PC-9 (cell line): ENCODE data around the gene MX2. TPM values are rescaled to one million over a fixed set of nuclear protein-coding genes. Genes with fewer than 3 reads are reported as not detected.
"Not testable (repeated sequence)": the region's sequence is repeated elsewhere in the genome, so short reads cannot be mapped to it uniquely, and the experiment has no call there.

ENCODE experiments used
- BruUV-seq: library from RNA; stranded (reverse); fragments of 400-500 nt; replicated peaks from 2 replicates; lab custom pipeline; 2021; lab: Mats Ljungman, UMichigan
- CTCF ChIA-PET: fragments of 300-600 bp; sonication (Branson Sonifier 250); formaldehyde crosslinking; loops from one replicate; lab custom pipeline; 2022; ENCODE audit warnings: antibody characterized with exemption; lab: Charles Lee
- POLR2A ChIA-PET: fragments of 300-600 bp; sonication (Branson Sonifier 250); formaldehyde crosslinking; loops from one replicate; lab custom pipeline; 2022; ENCODE audit warnings: antibody characterized with exemption; ENCODE audit not compliant: unreplicated experiment; lab: Charles Lee
- DNase-seq, 2 experiments: peaks; one replicate each; pipeline versions ENCODE4 v3.0.0 to v3.0.0-alpha.2; 2015 to 2022; ENCODE audit warnings: mixed read lengths in 1 of 2
- H2AFZ ChIP-seq: fragments of 200-600 bp; sonication (generic); 2 replicates; pipeline ENCODE4 v1.8.1; 2017; ENCODE audit warnings: antibody characterized with exemption
- H3F3A ChIP-seq: fragments of 200-600 bp; sonication (generic); 2 replicates; pipeline ENCODE4 v1.8.1; 2017; ENCODE audit warnings: antibody characterized with exemption, mild to moderate bottlenecking, low read depth; ENCODE audit not compliant: insufficient read depth
- H3K27ac ChIP-seq: fragments of 200-600 bp; sonication (generic); 2 replicates; pipeline ENCODE4 v1.6.1; 2016; ENCODE audit warnings: mixed run types
- H3K27me3 ChIP-seq: fragments of 200-600 bp; sonication (generic); 2 replicates; pipeline ENCODE4 v1.6.1; 2016; ENCODE audit warnings: low read depth, mixed run types; ENCODE audit not compliant: insufficient read depth
- H3K36me3 ChIP-seq: fragments of 200-600 bp; sonication (generic); 2 replicates; pipeline ENCODE4 v1.6.1; 2016; ENCODE audit warnings: low read depth, mixed run types
- H3K4me1 ChIP-seq: fragments of 200-600 bp; sonication (generic); replicated peaks from 2 replicates; pipeline ENCODE4 v1.6.1; 2016; ENCODE audit warnings: mixed run types; ENCODE audit not compliant: insufficient read depth
- H3K4me2 ChIP-seq: fragments of 200-600 bp; sonication (generic); 2 replicates; pipeline ENCODE4 v1.6.1; 2017; ENCODE audit warnings: mixed run types
- H3K4me3 ChIP-seq: fragments of 200-600 bp; sonication (generic); 2 replicates; pipeline ENCODE4 v1.6.1; 2016; ENCODE audit warnings: mixed run types
- H3K79me2 ChIP-seq: fragments of 200-600 bp; sonication (generic); 2 replicates; pipeline ENCODE4 v1.6.1; 2017; ENCODE audit warnings: low read depth, mixed run types
- H3K9me2 ChIP-seq: fragments of 200-600 bp; sonication (generic); 2 replicates; pipeline ENCODE4 v1.8.1; 2017; ENCODE audit warnings: mild to moderate bottlenecking; ENCODE audit not compliant: insufficient read depth
- H3K9me3 ChIP-seq: fragments of 200-600 bp; sonication (generic); 2 replicates; pipeline ENCODE4 v1.8.1; 2016; ENCODE audit warnings: low read depth; ENCODE audit not compliant: insufficient read depth
- H4K20me1 ChIP-seq: fragments of 200-600 bp; sonication (generic); 2 replicates; pipeline ENCODE4 v1.8.1; 2017; ENCODE audit not compliant: insufficient read depth
- CTCF ChIP-seq: fragments of 200-600 bp; sonication (generic); conservative IDR thresholded peaks from 2 replicates; pipeline ENCODE4 v1.6.1; 2017; ENCODE audit warnings: mixed run types, antibody characterized with exemption, mild to moderate bottlenecking, moderate library complexity
- EZH2 ChIP-seq: fragments of 200-600 bp; sonication (generic); IDR thresholded peaks from 2 replicates; pipeline ENCODE4 v1.8.0; 2017; ENCODE audit warnings: antibody characterized with exemption, low read depth
- intact Hi-C: fragments of 100-400 bp; cut with micrococcal nuclease; formaldehyde crosslinking; loops from one replicate; pipeline ENCODE4 v1.10.0; 2022; ENCODE audit not compliant: unreplicated experiment
- total RNA-seq: library from RNA; stranded (reverse); gene quantifications from 2 replicates; pipeline ENCODE4 v1.2.3, GENCODE V29; 2021

MX2 gene
- total RNA-seq, 1 experiment from 2014 or later, result 2.5 TPM

GRCh38 chr21:41410361-41410760, 48.5 kb downstream of the MX2 start:
- H4K20me1 ChIP-seq, result no peaks in the 10 kb centered on the region
- H3K9me3 ChIP-seq, result 0 out of 2 replicates have a peak, but pooled peaks cover 3% of the 10 kb centered on the region
- H3K27me3 ChIP-seq, result no peaks in the 10 kb centered on the region
- CTCF ChIA-PET, result no interaction called here
- H3K36me3 ChIP-seq, result no peaks in the 10 kb centered on the region
- H3K9me2 ChIP-seq, result no peaks in the 10 kb centered on the region
- no peaks in the 10 kb centered on the region for H3F3A ChIP-seq
- TF ChIP-seq EZH2 (no peak), CTCF (no peak)
- DNase-seq, result no peak
- POLR2A ChIA-PET, result no interaction called here
- intact Hi-C loops, result no loop called here
- H3K79me2 ChIP-seq, result no peaks in the 10 kb centered on the region
- BruUV-seq, result no TSS peak
- H3K27ac ChIP-seq, result no peak overlapping the region
- H3K4me3 ChIP-seq, result no peak overlapping the region
- H3K4me1 ChIP-seq, result no peaks in the 10 kb centered on the region
- H2AFZ ChIP-seq, result no peak overlapping the region
- H3K4me2 ChIP-seq, result no peak overlapping the region

- intact Hi-C loops, result no loop called here
- no peaks in the 10 kb centered on the region for H3K4me1 ChIP-seq
- no peak overlapping the region for H3K4me3 ChIP-seq
- H3K9me2 ChIP-seq, result no peaks in the 10 kb centered on the region
- no peaks in the 10 kb centered on the region for H3K36me3 ChIP-seq
- H3K9me3 ChIP-seq, result 0 out of 2 replicates have a peak, but pooled peaks cover 3% of the 10 kb centered on the region
- no TSS peak for BruUV-seq
- no peak overlapping the region for H3K27ac ChIP-seq
- no peaks in the 10 kb centered on the region for H3K27me3 ChIP-seq
- ChIA-PET CTCF (no interaction called here), POLR2A (no interaction called here)
- H3K4me2 ChIP-seq, result no peak overlapping the region
- H4K20me1 ChIP-seq, result no peaks in the 10 kb centered on the region
- H2AFZ ChIP-seq, result no peak overlapping the region
- TF ChIP-seq CTCF (no peak), EZH2 (no peak)
- H3K79me2 ChIP-seq, result no peaks in the 10 kb centered on the region
- no peak for DNase-seq
- no peaks in the 10 kb centered on the region for H3F3A ChIP-seq
Measured at GRCh38 chr21:41410767-41411448, 49.1 kb downstream of the MX2 start.

- POLR2A ChIA-PET, result no interaction called here
- Histone ChIP-seq H3K4me1 (no peaks in the 10 kb centered on the region), H3K36me3 (no peaks in the 10 kb centered on the region), H3K27me3 (no peaks in the 10 kb centered on the region), H3K4me3 (no peak overlapping the region), H3K9me2 (no peaks in the 10 kb centered on the region), H2AFZ (no peak overlapping the region), H4K20me1 (no peaks in the 10 kb centered on the region), H3K4me2 (no peak overlapping the region), H3F3A (no peaks in the 10 kb centered on the region), H3K9me3 (0 out of 2 replicates have a peak, but pooled peaks cover 3% of the 10 kb centered on the region), H3K27ac (no peak overlapping the region), H3K79me2 (no peaks in the 10 kb centered on the region)
- no TSS peak for BruUV-seq
- intact Hi-C loops, result no loop called here
- no peak for TF ChIP-seq CTCF
- no peak for TF ChIP-seq EZH2
- CTCF ChIA-PET, result no interaction called here
- no peak for DNase-seq
Measured at GRCh38 chr21:41411449-41412089, 49.7 kb downstream of the MX2 start.

- DNase-seq, H3K9me3 ChIP-seq, H3K4me3 ChIP-seq, BruUV-seq, H3K4me2 ChIP-seq, CTCF ChIA-PET, H3K36me3 ChIP-seq, H3K27ac ChIP-seq, H3F3A ChIP-seq, intact Hi-C loops, H3K9me2 ChIP-seq, H3K79me2 ChIP-seq, H4K20me1 ChIP-seq, H2AFZ ChIP-seq, H3K4me1 ChIP-seq, H3K27me3 ChIP-seq: not testable (repeated sequence)
- POLR2A ChIA-PET, result interaction anchor here (0.6 kb wide), 1 partner anchor 217 kb away, joined by 4 read pairs; no protein-coding TSS in a partner anchor
Measured at GRCh38 chr21:41417505-41417904, 55.7 kb downstream of the MX2 start.
